HUES48 (cell line): ENCODE measurements around the gene TSPO2.
"Not testable (repeated sequence)": the region's sequence is repeated elsewhere in the genome, so short reads cannot be mapped to it uniquely, and the experiment has no call there.

ENCODE experiments used
- H3K27ac ChIP-seq: one replicate; pipeline ENCODE4 v1.7.0; 2013; ENCODE audit warnings: low read depth, low read length, inconsistent platforms
- H3K27me3 ChIP-seq: 2 replicates; pipeline ENCODE4 v1.6.1; 2013; ENCODE audit warnings: mild to moderate bottlenecking, low read length; ENCODE audit not compliant: control insufficient read depth, insufficient read depth
- H3K36me3 ChIP-seq: 2 replicates; pipeline ENCODE4 v1.6.1; 2013; ENCODE audit warnings: low read length; ENCODE audit not compliant: control insufficient read depth, insufficient read depth
- H3K4me1 ChIP-seq: 2 replicates; pipeline ENCODE4 v1.6.1; 2013; ENCODE audit warnings: mild to moderate bottlenecking, low read length; ENCODE audit not compliant: control insufficient read depth, insufficient read depth
- H3K4me3 ChIP-seq: 2 replicates; pipeline ENCODE4 v1.5.1; 2013; ENCODE audit warnings: mild to moderate bottlenecking, low read depth, low read length
- H3K9ac ChIP-seq: 2 replicates; pipeline ENCODE4 v1.6.1; 2013; ENCODE audit warnings: mild to moderate bottlenecking, low read depth, low read length, moderate library complexity
- H3K9me3 ChIP-seq: 2 replicates; pipeline ENCODE4 v1.6.1; 2013; ENCODE audit warnings: low read length; ENCODE audit not compliant: control insufficient read depth, insufficient read depth

The TSPO2 gene

GRCh38 chr6:41009669-41010068 lies 32.6 kb upstream of the TSPO2 start:
- Histone ChIP-seq H3K9ac (no peak overlapping the region), H3K9me3 (no peaks in the 10 kb centered on the region), H3K4me3 (no peak overlapping the region), H3K4me1 (no peaks in the 10 kb centered on the region), H3K27me3 (no peaks in the 10 kb centered on the region), H3K27ac (no peak overlapping the region), H3K36me3 (no peaks in the 10 kb centered on the region)

DNA sequence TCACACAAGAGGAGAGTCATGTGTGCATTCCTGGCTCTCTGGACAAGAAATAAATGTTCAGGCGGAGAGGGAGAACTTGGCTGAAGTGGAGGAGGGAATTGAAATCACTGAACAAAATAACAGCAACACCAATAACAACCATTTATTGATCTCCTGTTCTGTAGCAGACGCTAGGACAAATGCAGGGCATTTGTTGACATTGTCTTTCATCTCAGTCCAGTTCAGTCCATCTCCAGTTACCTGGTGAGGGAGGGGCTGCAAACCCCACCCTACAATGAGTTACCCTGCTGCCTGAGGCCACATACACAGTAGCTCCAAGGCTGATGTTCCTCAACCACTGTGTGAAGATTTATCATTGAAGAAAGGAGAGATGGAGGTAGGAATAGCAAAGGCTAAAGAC lies 30.6 kb upstream of the TSPO2 start:
- H3K9ac ChIP-seq, result no peak overlapping the region
- H3K27me3 ChIP-seq, result no peaks in the 10 kb centered on the region
- no peak overlapping the region for H3K4me3 ChIP-seq
- H3K36me3 ChIP-seq, result no peaks in the 10 kb centered on the region
- no peaks in the 10 kb centered on the region for H3K9me3 ChIP-seq
- no peaks in the 10 kb centered on the region for H3K4me1 ChIP-seq
- no peak overlapping the region for H3K27ac ChIP-seq

- H3K27me3 ChIP-seq, result no peaks in the 10 kb centered on the region
- H3K9me3 ChIP-seq, result no peaks in the 10 kb centered on the region
- H3K4me3 ChIP-seq, result no peak overlapping the region
- H3K4me1 ChIP-seq, result no peaks in the 10 kb centered on the region
- no peaks in the 10 kb centered on the region for H3K36me3 ChIP-seq
- no peak overlapping the region for H3K27ac ChIP-seq
- no peak overlapping the region for H3K9ac ChIP-seq
Observed at GRCh38 chr6:41013466-41014153, 28.7 kb upstream of the TSPO2 start.

DNA sequence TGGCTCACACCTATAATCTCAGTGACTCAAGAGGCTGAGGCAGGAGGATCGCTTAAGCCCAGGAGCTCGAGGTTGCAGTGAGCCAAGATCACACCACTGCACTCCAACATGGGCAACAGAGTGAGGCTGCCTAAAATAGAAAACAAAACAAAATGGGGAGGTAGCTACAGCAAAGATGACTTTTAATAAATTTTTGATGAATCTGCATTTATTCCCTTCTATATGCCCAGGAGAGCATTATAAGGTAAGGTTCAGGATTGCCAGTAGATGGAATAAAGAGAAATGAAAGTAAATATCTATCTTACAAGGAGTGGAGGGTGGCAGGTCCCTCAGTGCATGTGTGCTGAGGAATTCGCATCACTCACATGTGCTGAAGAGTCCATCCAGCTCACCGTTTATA lies 27.5 kb upstream of the TSPO2 start:
- Histone ChIP-seq H3K4me1 (no peaks in the 10 kb centered on the region), H3K27me3 (no peaks in the 10 kb centered on the region), H3K36me3 (no peaks in the 10 kb centered on the region), H3K4me3 (no peak overlapping the region), H3K27ac (no peak overlapping the region), H3K9me3 (no peaks in the 10 kb centered on the region), H3K9ac (no peak overlapping the region)

- H3K36me3 ChIP-seq, H3K27ac ChIP-seq, H3K4me3 ChIP-seq, H3K27me3 ChIP-seq, H3K4me1 ChIP-seq, H3K9ac ChIP-seq, H3K9me3 ChIP-seq: not testable (repeated sequence)
Observed at GRCh38 chr6:41015860-41016259, 26.4 kb upstream of the TSPO2 start.

DNA sequence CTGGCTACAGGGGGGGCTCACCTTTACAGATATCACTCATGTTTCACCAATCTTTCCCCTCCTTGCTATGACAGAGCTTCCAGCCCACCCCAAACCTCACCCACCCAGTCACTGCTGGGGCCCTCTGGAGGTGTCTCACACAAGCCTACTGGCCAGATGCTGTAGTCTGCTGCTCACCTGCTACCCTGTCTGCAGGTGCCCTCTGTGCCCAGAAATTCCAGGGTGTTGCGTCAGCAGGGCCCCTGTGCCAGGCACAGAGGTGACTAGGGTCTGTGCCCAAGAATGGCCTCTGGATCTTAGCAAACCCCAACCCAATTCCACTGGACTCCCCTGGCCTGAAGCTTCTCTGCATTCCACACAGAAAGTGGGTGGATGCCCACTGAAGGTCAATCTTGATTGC lies 24.6 kb upstream of the TSPO2 start:
- Histone ChIP-seq H3K36me3 (no peaks in the 10 kb centered on the region), H3K9ac (no peak overlapping the region), H3K4me3 (no peak overlapping the region), H3K27me3 (no peaks in the 10 kb centered on the region), H3K9me3 (no peaks in the 10 kb centered on the region), H3K4me1 (no peaks in the 10 kb centered on the region), H3K27ac (no peak overlapping the region)

DNA sequence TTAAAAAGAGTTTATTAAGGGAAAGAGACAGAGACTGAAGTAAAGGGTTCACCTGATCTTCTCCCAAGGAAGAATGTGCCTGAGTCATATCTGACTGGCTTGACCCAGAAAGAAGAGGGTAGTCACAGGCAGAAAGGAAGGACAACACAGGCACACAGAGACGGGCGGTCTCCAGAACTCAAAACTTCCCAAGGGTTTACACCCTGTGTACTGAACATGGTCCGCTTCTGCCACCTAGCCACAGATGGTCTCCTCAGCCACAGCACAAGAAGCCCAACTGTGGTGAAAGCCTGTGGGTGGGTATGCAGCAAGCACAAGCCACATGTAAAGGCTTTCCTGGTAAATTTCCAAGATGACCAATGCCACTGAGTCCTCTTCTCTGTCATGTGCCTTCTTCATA lies 20.4 kb upstream of the TSPO2 start:
- no peak overlapping the region for H3K27ac ChIP-seq

GRCh38 chr6:41022294-41022693 lies 20.0 kb upstream of the TSPO2 start:
- Histone ChIP-seq H3K27me3 (no peaks in the 10 kb centered on the region), H3K27ac (no peak overlapping the region), H3K9me3 (no peaks in the 10 kb centered on the region), H3K4me3 (no peak overlapping the region), H3K9ac (no peak overlapping the region), H3K36me3 (no peaks in the 10 kb centered on the region), H3K4me1 (peaks cover 8% of the 10 kb centered on the region)

More for the DNA sequence above, 20.4 kb upstream of the TSPO2 start:
- no peak overlapping the region for H3K9ac ChIP-seq
- peaks cover 3% of the 10 kb centered on the region; the same call in 1 of the 2 replicates for H3K4me1 ChIP-seq
- no peak overlapping the region for H3K4me3 ChIP-seq
- no peaks in the 10 kb centered on the region for H3K9me3 ChIP-seq
- H3K27me3 ChIP-seq, result no peaks in the 10 kb centered on the region
- no peaks in the 10 kb centered on the region for H3K36me3 ChIP-seq

DNA sequence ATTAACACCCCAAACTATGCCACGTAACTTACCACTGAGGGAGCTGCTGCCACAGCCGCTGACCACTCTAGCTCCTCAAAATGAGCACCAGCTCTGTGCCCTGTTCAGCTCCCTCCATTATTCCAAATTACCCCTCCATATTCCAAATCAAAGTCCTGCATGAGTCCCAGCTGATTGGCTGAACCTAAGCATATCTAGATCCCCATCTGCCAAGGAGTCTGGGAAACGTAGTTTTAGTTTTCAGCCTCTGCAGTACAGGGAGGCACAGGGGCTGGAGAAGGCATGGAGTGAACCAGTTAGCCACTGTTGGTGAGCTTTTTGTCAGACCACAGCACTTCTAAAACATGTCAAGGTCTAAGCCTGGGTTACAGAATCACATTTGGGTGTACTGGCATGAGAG lies 19.2 kb upstream of the TSPO2 start:
- Histone ChIP-seq H3K36me3 (no peaks in the 10 kb centered on the region), H3K4me3 (no peak overlapping the region), H3K4me1 (peaks cover 9% of the 10 kb centered on the region), H3K27ac (no peak overlapping the region), H3K27me3 (no peaks in the 10 kb centered on the region), H3K9me3 (no peaks in the 10 kb centered on the region), H3K9ac (no peak overlapping the region)

DNA sequence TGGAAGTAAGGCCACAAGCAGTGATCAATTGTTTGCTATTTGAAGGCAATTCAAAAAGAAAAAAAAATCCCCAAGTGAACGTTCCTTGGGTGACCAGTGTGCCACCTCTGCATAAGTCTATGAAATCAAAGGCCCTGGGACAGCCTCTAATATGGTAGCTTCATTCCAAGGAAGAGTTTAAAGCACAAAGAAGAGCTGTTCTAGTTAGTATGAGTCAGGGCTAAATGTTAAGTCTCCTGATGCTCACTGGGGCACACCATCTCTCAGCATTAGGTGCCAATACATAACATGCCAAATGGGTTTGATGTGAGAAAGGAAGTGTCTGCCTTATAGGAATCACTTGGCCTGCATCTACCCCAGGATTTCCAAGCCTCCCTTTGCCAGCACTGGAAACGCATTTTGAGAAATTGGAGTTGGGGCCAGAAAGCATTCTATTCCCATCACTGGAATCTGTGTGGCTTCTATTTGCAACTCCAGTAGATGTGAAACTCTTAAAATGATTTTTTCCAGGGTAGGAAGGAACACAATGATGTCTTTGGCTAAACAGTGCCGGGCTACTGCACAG lies 16.2 kb upstream of the TSPO2 start:
- no peaks in the 10 kb centered on the region for H3K27me3 ChIP-seq
- peaks cover 19% of the 10 kb centered on the region for H3K4me1 ChIP-seq
- H3K36me3 ChIP-seq, result no peaks in the 10 kb centered on the region
- no peak overlapping the region for H3K9ac ChIP-seq
- no peak overlapping the region for H3K27ac ChIP-seq
- no peaks in the 10 kb centered on the region for H3K9me3 ChIP-seq
- no peak overlapping the region for H3K4me3 ChIP-seq

GRCh38 chr6:41027241-41027640 lies 15.0 kb upstream of the TSPO2 start:
- Histone ChIP-seq H3K27me3 (no peaks in the 10 kb centered on the region), H3K27ac (no peak overlapping the region), H3K4me3 (peak overlapping the region; percentile 72), H3K9ac (peak overlapping the region; percentile 51), H3K4me1 (peaks cover 19% of the 10 kb centered on the region), H3K9me3 (no peaks in the 10 kb centered on the region), H3K36me3 (no peaks in the 10 kb centered on the region)
